DMS79 treated with DMSO at 0.1 percent for 48 hours (cell line): ENCODE measurements around the gene ALDH3B2.
"Not testable (repeated sequence)": the region's sequence is repeated elsewhere in the genome, so short reads cannot be mapped to it uniquely, and the experiment has no call there.

Source experiments
- DNase-seq: peaks from one replicate; lab custom pipeline; 2025; lab: John Stamatoyannopoulos, UW

ALDH3B2 gene

GRCh38 chr11:67685641-67686332 is 11.4 kb upstream of the ALDH3B2 start:
- DNase-seq = not testable (repeated sequence)

GRCh38 chr11:67682126-67683034 is 8.0 kb upstream of the ALDH3B2 start:
- DNase-seq = not testable (repeated sequence)

- no peak for DNase-seq
Measured at GRCh38 chr11:67680696-67681470, 6.5 kb upstream of the ALDH3B2 start.

- no peak for DNase-seq
Measured at GRCh38 chr11:67675058-67675747, 780 bp upstream of the ALDH3B2 start.

GRCh38 chr11:67673902-67674301 is 521 bp downstream of the ALDH3B2 start:
- no peak for DNase-seq

GRCh38 chr11:67673358-67673757 is 1.1 kb downstream of the ALDH3B2 start:
- DNase-seq = no peak

- no peak for DNase-seq
Measured at GRCh38 chr11:67671211-67671520, 3.3 kb downstream of the ALDH3B2 start.

GRCh38 chr11:67670316-67671210 is 3.9 kb downstream of the ALDH3B2 start:
- no peak for DNase-seq

GRCh38 chr11:67668192-67668551 is 6.3 kb downstream of the ALDH3B2 start:
- no peak for DNase-seq

- DNase-seq = no peak
Measured at GRCh38 chr11:67667490-67668191, 6.8 kb downstream of the ALDH3B2 start.

GRCh38 chr11:67666676-67667489 is 7.5 kb downstream of the ALDH3B2 start:
- no peak for DNase-seq

GRCh38 chr11:67666303-67666645 is 8.1 kb downstream of the ALDH3B2 start:
- no peak for DNase-seq

- no peak for DNase-seq
Measured at GRCh38 chr11:67665541-67666302, 8.7 kb downstream of the ALDH3B2 start.

- DNase-seq = no peak
Measured at GRCh38 chr11:67664696-67665540, 9.5 kb downstream of the ALDH3B2 start.

GRCh38 chr11:67664213-67664585 is 10.2 kb downstream of the ALDH3B2 start:
- DNase-seq = no peak

- DNase-seq = no peak
Measured at GRCh38 chr11:67663532-67664212, 10.8 kb downstream of the ALDH3B2 start.

- DNase-seq = no peak
Measured at GRCh38 chr11:67662835-67663531, 11.4 kb downstream of the ALDH3B2 start.
